Mesenchymal stem cell (in vitro differentiated cells and primary cell): Measurements from ENCODE around the gene CDC7.

Experiments used
- DNase-seq: peaks from one replicate; pipeline ENCODE4 v3.0.0-alpha.2; 2013
- H2AFZ ChIP-seq: one replicate; pipeline ENCODE4 v1.6.1; 2013; ENCODE audit warnings: low read depth, mild to moderate bottlenecking, control low read depth, inconsistent platforms, low read length, moderate library complexity
- H2AK5ac ChIP-seq: 2 replicates; pipeline ENCODE4 v1.6.1; 2013; ENCODE audit warnings: low read length, moderate library complexity, mild to moderate bottlenecking, inconsistent platforms; ENCODE audit not compliant: severe bottlenecking
- H2BK120ac ChIP-seq: one replicate; pipeline ENCODE4 v1.6.1; 2013; ENCODE audit warnings: low read depth, mild to moderate bottlenecking, inconsistent platforms, low read length, moderate library complexity
- H2BK12ac ChIP-seq, 2 experiments: one replicate each; pipeline ENCODE4 v1.6.1; 2013; ENCODE audit warnings: inconsistent platforms in 2 of 2, low read length in 2 of 2, mild to moderate bottlenecking in 2 of 2, moderate library complexity in 2 of 2, control low read depth in 1 of 2
- H2BK15ac ChIP-seq: one replicate; pipeline ENCODE4 v1.6.1; 2013; ENCODE audit warnings: mild to moderate bottlenecking, low read depth, inconsistent platforms; ENCODE audit not compliant: poor library complexity, severe bottlenecking
- H2BK5ac ChIP-seq: 2 replicates; pipeline ENCODE4 v1.6.1; 2013; ENCODE audit warnings: low read depth, mild to moderate bottlenecking, low read length, control low read depth, inconsistent platforms; ENCODE audit not compliant: poor library complexity, severe bottlenecking
- H3K14ac ChIP-seq, 2 experiments: one replicate each; pipeline ENCODE4 v1.6.1; 2013; ENCODE audit warnings: inconsistent platforms in 2 of 2, low read length in 2 of 2, control low read depth in 1 of 2, mild to moderate bottlenecking in 1 of 2, moderate library complexity in 1 of 2
- H3K18ac ChIP-seq, 2 experiments: one replicate each; pipeline ENCODE4 v1.6.1; 2013; ENCODE audit warnings: inconsistent platforms in 2 of 2, low read length in 2 of 2, control low read depth in 1 of 2, low read depth in 1 of 2, mild to moderate bottlenecking in 1 of 2
- H3K23ac ChIP-seq, 2 experiments: one replicate each; pipeline ENCODE4 v1.6.1; 2013; ENCODE audit warnings: inconsistent platforms in 2 of 2, low read length in 2 of 2, mild to moderate bottlenecking in 2 of 2, moderate library complexity in 2 of 2, control low read depth in 1 of 2
- H3K27ac ChIP-seq: 2 replicates; pipeline ENCODE4 v1.5.1; 2013; ENCODE audit warnings: mild to moderate bottlenecking, moderate library complexity, low read length, control low read depth, inconsistent platforms; ENCODE audit not compliant: poor library complexity, severe bottlenecking
- H3K27me3 ChIP-seq, 2 experiments: 2 replicates each; pipeline versions ENCODE4 v1.6.1 to v1.7.0; 2013; ENCODE audit warnings: low read length in 2 of 2, mild to moderate bottlenecking in 2 of 2, moderate library complexity in 2 of 2, control low read depth in 1 of 2, inconsistent platforms in 1 of 2; ENCODE audit not compliant: control insufficient read depth in 1 of 2, insufficient read depth in 1 of 2
- H3K36me3 ChIP-seq, 2 experiments: 2 replicates each; pipeline versions ENCODE4 v1.6.1 to v1.7.0; 2013; ENCODE audit warnings: low read length in 2 of 2, control low read depth in 1 of 2, inconsistent platforms in 1 of 2, low read depth in 1 of 2, mild to moderate bottlenecking in 1 of 2; ENCODE audit not compliant: insufficient read depth in 2 of 2, control insufficient read depth in 1 of 2
- H3K4ac ChIP-seq, 2 experiments: one replicate each; pipeline ENCODE4 v1.6.1; 2013; ENCODE audit warnings: inconsistent platforms in 2 of 2, low read length in 2 of 2, mild to moderate bottlenecking in 2 of 2, moderate library complexity in 2 of 2, control low read depth in 1 of 2, low read depth in 1 of 2
- H3K4me1 ChIP-seq: 2 replicates; pipeline ENCODE4 v1.6.1; 2013; ENCODE audit warnings: low read depth, low read length, control low read depth; ENCODE audit not compliant: control insufficient read depth, insufficient read depth
- H3K4me2 ChIP-seq: 2 replicates; pipeline ENCODE4 v1.6.1; 2013; ENCODE audit warnings: low read length, mild to moderate bottlenecking, inconsistent platforms; ENCODE audit not compliant: poor library complexity, severe bottlenecking
- H3K4me3 ChIP-seq, 2 experiments: 2 replicates each; pipeline versions ENCODE4 v1.5.1 to v1.7.0; 2013; ENCODE audit warnings: low read length in 2 of 2, mild to moderate bottlenecking in 2 of 2, control low read depth in 1 of 2, low read depth in 1 of 2; ENCODE audit not compliant: insufficient read depth in 1 of 2
- H3K79me1 ChIP-seq: replicated peaks from 2 replicates; pipeline ENCODE4 v1.6.1; 2013; ENCODE audit warnings: mild to moderate bottlenecking, control low read depth, low read length, inconsistent platforms; ENCODE audit not compliant: poor library complexity, severe bottlenecking
- H3K9ac ChIP-seq: 2 replicates; pipeline ENCODE4 v1.7.0; 2013; ENCODE audit warnings: mild to moderate bottlenecking, low read length, moderate library complexity
- H3K9me3 ChIP-seq: 2 replicates; pipeline ENCODE4 v1.7.0; 2013; ENCODE audit warnings: mild to moderate bottlenecking, low read length; ENCODE audit not compliant: control insufficient read depth
- H4K8ac ChIP-seq: one replicate; pipeline ENCODE4 v1.6.1; 2013; ENCODE audit warnings: inconsistent platforms, mild to moderate bottlenecking, low read length, moderate library complexity
- H4K91ac ChIP-seq: one replicate; pipeline ENCODE4 v1.6.1; 2013; ENCODE audit warnings: mild to moderate bottlenecking, low read length, inconsistent platforms
- WGBS: methylation state at CpG from one replicate; pipeline ENCODE4 v1.1.7; 2013; ENCODE audit warnings: mixed read lengths; 5-methylcytosine and 5-hydroxymethylcytosine counted together

The CDC7 gene

GRCh38 chr1:91572044-91572443 lies 71.4 kb downstream of the CDC7 start:
- H2BK15ac ChIP-seq, result peak overlapping the region; percentile 76
- no peaks in the 10 kb centered on the region for H3K9me3 ChIP-seq
- peak overlapping the region in 1 of 2 experiments; percentile 65 for H3K4ac ChIP-seq
- H2BK120ac ChIP-seq, result no peak overlapping the region
- WGBS, result 89% methylated on average over 10 of the region's 10 CpGs
- H2BK12ac ChIP-seq, result peak overlapping the region; percentile 43 to 82
- peak overlapping the region; percentile 81 for H4K91ac ChIP-seq
- H3K27ac ChIP-seq, result no peak overlapping the region
- H3K4me2 ChIP-seq, result no peak overlapping the region
- peaks cover 0 to 7% of the 10 kb centered on the region in 2 experiments for H3K36me3 ChIP-seq
- H2BK5ac ChIP-seq, result no peak overlapping the region
- no peak overlapping the region for H3K9ac ChIP-seq
- peak overlapping the region in 1 of 2 experiments; percentile 69 for H3K18ac ChIP-seq
- no peak overlapping the region for H3K23ac ChIP-seq
- no peak overlapping the region for H3K14ac ChIP-seq
- no peak overlapping the region for H3K4me3 ChIP-seq
- H3K27me3 ChIP-seq, result no peaks in the 10 kb centered on the region
- H2AK5ac ChIP-seq, result peak overlapping the region; percentile 15
- no peaks in the 10 kb centered on the region for H3K79me1 ChIP-seq
- H3K4me1 ChIP-seq, result peaks cover 5% of the 10 kb centered on the region
- H2AFZ ChIP-seq, result no peak overlapping the region
- no peak for DNase-seq
- H4K8ac ChIP-seq, result peak overlapping the region; percentile 79
